Keratinocyte (primary cell): ENCODE results near the gene SLC36A2. TPM values are rescaled to one million over a fixed set of nuclear protein-coding genes. Genes with fewer than 3 reads are reported as not detected.

Source experiments
- DNase-seq: peaks from one replicate; pipeline ENCODE4 v3.0.0-alpha.2; 2011; ENCODE audit warnings: low read depth, missing footprints, low spot score
- FAIRE-seq: peaks from 2 replicates; lab custom pipeline; 2011; peaks lifted over from hg19 to GRCh38; lab: Jason Lieb, UNC
- H2AFZ ChIP-seq: 2 replicates; pipeline ENCODE4 v1.6.0; 2012; ENCODE audit warnings: low read length, control low read depth, inconsistent platforms; ENCODE audit not compliant: control insufficient read depth
- H3K27ac ChIP-seq: 2 replicates; pipeline ENCODE4 v1.5.1; 2011; ENCODE audit warnings: low read length; ENCODE audit not compliant: control insufficient read depth, insufficient read depth
- H3K27me3 ChIP-seq: 3 replicates; pipeline ENCODE4 v1.6.0; 2011; ENCODE audit warnings: low read length; ENCODE audit not compliant: control insufficient read depth, insufficient read depth; ENCODE audit errors: extremely low read depth
- H3K36me3 ChIP-seq, 2 experiments: 2 replicates in 1 of 2; 3 replicates in 1 of 2; pipeline ENCODE4 v1.5.1; 2011; ENCODE audit warnings: low read length in 2 of 2, mild to moderate bottlenecking in 1 of 2; ENCODE audit not compliant: control insufficient read depth in 2 of 2, insufficient read depth in 2 of 2; ENCODE audit errors: extremely low read depth in 1 of 2
- H3K4me1 ChIP-seq: 3 replicates; pipeline ENCODE4 v1.5.1; 2011; ENCODE audit warnings: low read length; ENCODE audit not compliant: control insufficient read depth, insufficient read depth; ENCODE audit errors: extremely low read depth
- H3K4me2 ChIP-seq: 3 replicates; pipeline ENCODE4 v1.6.0; 2011; ENCODE audit warnings: low read depth, low read length; ENCODE audit not compliant: control insufficient read depth, insufficient read depth; ENCODE audit errors: extremely low read depth
- H3K4me3 ChIP-seq, 3 experiments: fragments of 200-600 bp in 1 of 3; sonication (generic) in 1 of 3; 2 replicates in 2 of 3; 3 replicates in 1 of 3; pipeline ENCODE4 v1.5.1; 2011 to 2016; ENCODE audit warnings: low read length in 3 of 3, mild to moderate bottlenecking in 3 of 3, control low read depth in 2 of 3, inconsistent platforms in 1 of 3, low read depth in 1 of 3, mixed read lengths in 1 of 3, mixed run types in 1 of 3, moderate library complexity in 1 of 3; ENCODE audit not compliant: control insufficient read depth in 2 of 3, insufficient read depth in 2 of 3; ENCODE audit errors: extremely low read depth in 1 of 3
- H3K79me2 ChIP-seq: 2 replicates; pipeline ENCODE4 v1.6.0; 2012; ENCODE audit warnings: low read length; ENCODE audit not compliant: control insufficient read depth, insufficient read depth
- H3K9ac ChIP-seq: 3 replicates; pipeline ENCODE4 v1.6.0; 2011; ENCODE audit warnings: low read length; ENCODE audit not compliant: control insufficient read depth, insufficient read depth; ENCODE audit errors: extremely low read depth
- H3K9me1 ChIP-seq: 3 replicates; pipeline ENCODE4 v1.6.0; 2011; ENCODE audit warnings: low read length; ENCODE audit not compliant: control insufficient read depth, insufficient read depth; ENCODE audit errors: extremely low read depth
- H3K9me3 ChIP-seq: 2 replicates; pipeline ENCODE4 v1.5.1; 2012; ENCODE audit warnings: low read depth, low read length; ENCODE audit not compliant: control insufficient read depth
- H4K20me1 ChIP-seq: 3 replicates; pipeline ENCODE4 v1.6.0; 2011; ENCODE audit warnings: low read length; ENCODE audit not compliant: control insufficient read depth, insufficient read depth; ENCODE audit errors: extremely low read depth
- CTCF ChIP-seq, 3 experiments: IDR thresholded peaks in 1 of 3; conservative IDR thresholded peaks in 1 of 3; optimal IDR thresholded peaks in 1 of 3; 2 replicates in 2 of 3; 3 replicates in 1 of 3; pipeline versions ENCODE3 to v1.5.1; 2011; ENCODE audit warnings: low read length in 3 of 3, mild to moderate bottlenecking in 3 of 3, moderate library complexity in 2 of 3, control low read depth in 1 of 3, inconsistent platforms in 1 of 3; ENCODE audit not compliant: insufficient read depth in 2 of 3; ENCODE audit errors: extremely low read depth in 1 of 3
- EZH2 ChIP-seq: IDR thresholded peaks from one replicate; pipeline ENCODE4 v1.6.1; 2012; ENCODE audit warnings: inconsistent platforms, mild to moderate bottlenecking, low read length, moderate library complexity
- dilution Hi-C: fragments of 300-500 bp; cut with MboI; formaldehyde crosslinking; loops from one replicate; pipeline ENCODE4 v1.7.0; 2020; ENCODE audit warnings: low sequenced_read_pairs; ENCODE audit not compliant: extremely low pct_ligation_motif_present
- polyA plus RNA-seq, 5 experiments: library from polyadenylated mRNA; depleted of rRNA in 3 of 5; stranded (reverse) in 3 of 5; stranded (forward) in 1 of 5; unstranded in 1 of 5; fragments of >200 nt; gene quantifications; 1 replicate in 1 of 5; 2 replicates in 3 of 5; 3 replicates in 1 of 5; pipeline versions ENCODE4 v1.2.1 to v1.2.3, GENCODE V29; 2011 to 2012; ENCODE audit warnings: missing spikeins in 2 of 5, low read depth in 1 of 5, low replicate concordance in 1 of 5

SLC36A2 gene
- polyA plus RNA-seq, 1 donor (not counting 4 experiments of a cell fraction or from before 2014, with no cell fraction given), result not detected

- DNase-seq, result no peak
These were observed 16.3 kb upstream of the SLC36A2 start for GRCh38 chr5:151363673-151364072.

GRCh38 chr5:151362970-151363369 is 15.6 kb upstream of the SLC36A2 start:
- H3K36me3 ChIP-seq, result no peaks in the 10 kb centered on the region
- no peaks in the 10 kb centered on the region for H3K9me3 ChIP-seq
- no peak overlapping the region for H3K27ac ChIP-seq
- TF ChIP-seq CTCF (optimal IDR thresholded peaks at IDR 0.05 in 1 of 3, IDR thresholded peaks at IDR 0.05 in 1 of 3, conservative IDR thresholded peaks at IDR 0.05 in 1 of 3; ENCODE audit: extremely low read depth in 1 of 3, insufficient read depth in 2 of 3, low read length in 3 of 3) (no peak), EZH2 (no peak)
- FAIRE-seq, result no peak
- H2AFZ ChIP-seq, result no peak overlapping the region
- no peak overlapping the region for H3K4me2 ChIP-seq
- H3K4me1 ChIP-seq, result no peaks in the 10 kb centered on the region
- no peaks in the 10 kb centered on the region for H3K79me2 ChIP-seq
- dilution Hi-C loops, result no loop called here
- H4K20me1 ChIP-seq, result no peaks in the 10 kb centered on the region
- H3K27me3 ChIP-seq, result peaks cover 5% of the 10 kb centered on the region
- H3K9ac ChIP-seq, result no peak overlapping the region
- no peak overlapping the region for H3K4me3 ChIP-seq
- no peak for DNase-seq
- H3K9me1 ChIP-seq, result no peaks in the 10 kb centered on the region

More at GRCh38 chr5:151363673-151364072, 16.3 kb upstream of the SLC36A2 start:
- no peak overlapping the region for H3K27ac ChIP-seq
- H3K36me3 ChIP-seq, result no peaks in the 10 kb centered on the region
- no peak overlapping the region for H3K4me3 ChIP-seq
- FAIRE-seq, result no peak
- no peak overlapping the region for H2AFZ ChIP-seq
- H3K79me2 ChIP-seq, result no peaks in the 10 kb centered on the region
- peaks cover 5% of the 10 kb centered on the region for H3K27me3 ChIP-seq
- H3K9ac ChIP-seq, result no peak overlapping the region
- H3K9me1 ChIP-seq, result no peaks in the 10 kb centered on the region
- no peak overlapping the region for H3K4me2 ChIP-seq
- no peaks in the 10 kb centered on the region for H4K20me1 ChIP-seq
- H3K9me3 ChIP-seq, result no peaks in the 10 kb centered on the region
- TF ChIP-seq EZH2 (no peak), CTCF (optimal IDR thresholded peaks at IDR 0.05 in 1 of 3, IDR thresholded peaks at IDR 0.05 in 1 of 3, conservative IDR thresholded peaks at IDR 0.05 in 1 of 3; ENCODE audit: extremely low read depth in 1 of 3, insufficient read depth in 2 of 3, low read length in 3 of 3) (no peak)
- no peaks in the 10 kb centered on the region for H3K4me1 ChIP-seq
- dilution Hi-C loops, result no loop called here
